HCT116 (cell line): ENCODE results near the gene RAB5IF. TPM values are rescaled to one million over a fixed set of nuclear protein-coding genes. Genes with fewer than 3 reads are reported as not detected.

Experiments
- ATAC-seq: fragments of 200-7000 bp; cut with Tn5 transposase; 2 replicates; pipeline ENCODE4 v1.9.1; 2020; ENCODE audit warnings: mild to moderate bottlenecking, moderate library complexity
- BruUV-seq: library from RNA; stranded (reverse); fragments of 400-500 nt; replicated peaks from 2 replicates; lab custom pipeline; 2021; lab: Mats Ljungman, UMichigan
- CTCF ChIA-PET: fragments of 300-600 bp; sonication (Branson Sonifier 250); formaldehyde crosslinking; loops from one replicate; lab custom pipeline; 2021; ENCODE audit warnings: antibody characterized with exemption; lab: Charles Lee
- POLR2A ChIA-PET: fragments of 300-600, 350-600 bp; sonication (Branson Sonifier 250); formaldehyde crosslinking; loops from one replicate; lab custom pipeline; 2021; ENCODE audit warnings: antibody characterized with exemption; lab: Charles Lee
- RAD21 ChIA-PET, 2 experiments: fragments of 300-600 bp; sonication (Branson Sonifier 250); formaldehyde crosslinking; loops; one replicate each; lab custom pipeline; 2023; ENCODE audit warnings: low total read pairs in 2 of 2; ENCODE audit not compliant: uncharacterized antibody in 2 of 2, unreplicated experiment in 2 of 2, low non-redundant PET in 1 of 2; lab: Charles Lee
- DNase-seq: peaks from one replicate; pipeline ENCODE4 v3.0.0-alpha.2; 2010; ENCODE audit warnings: low read depth, low spot score
- H2AFZ ChIP-seq: fragments of 200-600 bp; shearing (Covaris generic), sonication (generic); 2 replicates; pipeline ENCODE4 v1.6.1; 2017; ENCODE audit warnings: low read depth, mixed run types, mixed read lengths, antibody characterized with exemption, low read length; ENCODE audit not compliant: poor library complexity, severe bottlenecking
- H3K27ac ChIP-seq: 2 replicates; pipeline ENCODE4 v1.5.1; 2012; ENCODE audit warnings: low read depth, low read length
- H3K27me3 ChIP-seq: fragments of 200-600 bp; sonication (generic); 2 replicates; pipeline ENCODE4 v1.6.1; 2016; ENCODE audit warnings: mixed run types, low read length, mixed read lengths; ENCODE audit not compliant: insufficient read depth
- H3K36me3 ChIP-seq, 2 experiments: fragments of 200-500 bp in 1 of 2; fragments of 200-600 bp in 1 of 2; sonication (Bioruptor generic) in 1 of 2; sonication (generic) in 1 of 2; 2 replicates each; pipeline versions ENCODE4 v1.5.1 to v1.6.1; 2014 to 2016; ENCODE audit warnings: low read length in 2 of 2, inconsistent platforms in 1 of 2, mixed read lengths in 1 of 2, mixed run types in 1 of 2; ENCODE audit not compliant: insufficient read depth in 2 of 2, control insufficient read depth in 1 of 2
- H3K4me1 ChIP-seq, 2 experiments: fragments of 200-600 bp in 1 of 2; sonication (generic) in 1 of 2; 2 replicates each; pipeline versions ENCODE4 v1.5.1 to v1.6.1; 2012 to 2017; ENCODE audit warnings: low read length in 2 of 2, inconsistent platforms in 1 of 2, mild to moderate bottlenecking in 1 of 2, mixed read lengths in 1 of 2, mixed run types in 1 of 2, moderate library complexity in 1 of 2; ENCODE audit not compliant: insufficient read depth in 2 of 2, control insufficient read depth in 1 of 2
- H3K4me2 ChIP-seq: fragments of 200-600 bp; sonication (generic); 2 replicates; pipeline ENCODE4 v1.6.1; 2017; ENCODE audit warnings: mixed run types, low read length, mixed read lengths
- H3K4me3 ChIP-seq, 2 experiments: fragments of 200-600 bp in 1 of 2; sonication (generic) in 1 of 2; replicated peaks in 1 of 2; 2 replicates each; pipeline ENCODE4 v1.5.1; 2011 to 2016; ENCODE audit warnings: low read length in 2 of 2, control low read depth in 1 of 2, low read depth in 1 of 2, mild to moderate bottlenecking in 1 of 2, mixed read lengths in 1 of 2, mixed run types in 1 of 2
- H3K79me2 ChIP-seq: fragments of 200-600 bp; sonication (generic); 2 replicates; pipeline ENCODE4 v1.6.1; 2017; ENCODE audit warnings: mild to moderate bottlenecking, mixed run types, low read length, moderate library complexity, mixed read lengths; ENCODE audit not compliant: insufficient read depth
- H3K9ac ChIP-seq: fragments of 200-600 bp; sonication (generic); 2 replicates; pipeline ENCODE4 v1.6.1; 2016; ENCODE audit warnings: low read length, mixed read lengths
- H3K9me2 ChIP-seq: fragments of 200-600 bp; sonication (generic), shearing (Covaris generic); 2 replicates; pipeline ENCODE4 v1.6.1; 2017; ENCODE audit warnings: mixed run types, mild to moderate bottlenecking, moderate library complexity; ENCODE audit not compliant: insufficient read depth
- H3K9me3 ChIP-seq, 2 experiments: fragments of 200-500 bp in 1 of 2; fragments of 200-600 bp in 1 of 2; sonication (Bioruptor generic) in 1 of 2; sonication (generic) in 1 of 2; 2 replicates each; pipeline ENCODE4 v1.6.1; 2014 to 2017; ENCODE audit warnings: low read length in 2 of 2, mixed read lengths in 2 of 2, inconsistent platforms in 1 of 2, low read depth in 1 of 2, mild to moderate bottlenecking in 1 of 2, mixed run types in 1 of 2, moderate library complexity in 1 of 2; ENCODE audit not compliant: control insufficient read depth in 1 of 2, insufficient read depth in 1 of 2
- H4K20me1 ChIP-seq: fragments of 200-600 bp; sonication (generic), shearing (Covaris generic); 2 replicates; pipeline ENCODE4 v1.6.1; 2017; ENCODE audit warnings: mixed run types, mild to moderate bottlenecking, moderate library complexity; ENCODE audit not compliant: insufficient read depth
- CBX3 ChIP-seq: IDR thresholded peaks from 2 replicates; pipeline ENCODE4 v1.6.1; 2012; ENCODE audit warnings: low read depth
- CEBPB ChIP-seq: IDR thresholded peaks from 2 replicates; pipeline ENCODE4 v1.6.1; 2012; ENCODE audit warnings: low read depth
- ELF1 ChIP-seq: IDR thresholded peaks from 2 replicates; pipeline ENCODE4 v1.6.1; 2012; ENCODE audit warnings: low read depth, borderline replicate concordance
- EZH2 ChIP-seq: fragments of 200-600 bp; sonication (generic); IDR thresholded peaks from 2 replicates; pipeline ENCODE4 v1.6.1; 2017; ENCODE audit warnings: antibody characterized with exemption, mixed run types
- FOSL1 ChIP-seq: IDR thresholded peaks from 2 replicates; pipeline ENCODE4 v1.6.1; 2012; ENCODE audit warnings: low read depth
- JUND ChIP-seq: IDR thresholded peaks from 2 replicates; pipeline ENCODE4 v1.6.1; 2012
- MAX ChIP-seq: IDR thresholded peaks from 2 replicates; pipeline ENCODE4 v1.6.1; 2012
- POLR2A ChIP-seq: IDR thresholded peaks from 2 replicates; pipeline ENCODE4 v1.7.0; 2011; ENCODE audit warnings: borderline replicate concordance; ENCODE audit not compliant: insufficient read depth, insufficient read length; ENCODE audit errors: extremely low read depth
- POLR2AphosphoS5 ChIP-seq: IDR thresholded peaks from 2 replicates; pipeline ENCODE4 v1.6.1; 2011; ENCODE audit warnings: mild to moderate bottlenecking, low read depth, low read length, moderate library complexity
- RAD21 ChIP-seq: IDR thresholded peaks from 2 replicates; pipeline ENCODE4 v1.6.1; 2012; ENCODE audit warnings: low read depth, mild to moderate bottlenecking
- SP1 ChIP-seq: IDR thresholded peaks from 2 replicates; pipeline ENCODE4 v1.6.1; 2012; ENCODE audit warnings: low read depth
- SRF ChIP-seq: IDR thresholded peaks from 2 replicates; pipeline ENCODE4 v1.6.1; 2012; ENCODE audit warnings: low read depth
- TCF7L2 ChIP-seq: IDR thresholded peaks from 2 replicates; pipeline ENCODE4 v1.7.0; 2011; ENCODE audit warnings: borderline replicate concordance, inconsistent platforms; ENCODE audit not compliant: insufficient read depth, insufficient read length; ENCODE audit errors: extremely low read depth
- YY1 ChIP-seq: IDR thresholded peaks from 2 replicates; pipeline ENCODE4 v1.6.1; 2011; ENCODE audit warnings: low read length, low read depth, moderate library complexity, mild to moderate bottlenecking; ENCODE audit not compliant: insufficient replicate concordance; ENCODE audit errors: extremely low read depth
- ZBTB33 ChIP-seq: IDR thresholded peaks from 2 replicates; pipeline ENCODE4 v1.6.1; 2011; ENCODE audit warnings: mild to moderate bottlenecking, low read length, moderate library complexity; ENCODE audit not compliant: insufficient replicate concordance; ENCODE audit errors: extremely low read depth
- ZFX ChIP-seq: fragments of 450-650 bp; IDR thresholded peaks from 2 replicates; pipeline ENCODE4 v1.6.1; 2017
- ZNF274 ChIP-seq: fragments of 200-500 bp; sonication (Bioruptor generic); IDR thresholded peaks from 2 replicates; pipeline ENCODE4 v1.6.1; 2014; ENCODE audit warnings: mild to moderate bottlenecking, low read depth, low read length, inconsistent platforms
- intact Hi-C: fragments of 100-400 bp; cut with micrococcal nuclease; formaldehyde crosslinking; loops from 2 replicates; pipeline ENCODE4 v1.10.0; 2022
- total RNA-seq: library from RNA; stranded (reverse); gene quantifications from one replicate; pipeline ENCODE4 v1.2.1, GENCODE V29; 2021; ENCODE audit not compliant: unreplicated experiment
- TF ChIP-seq, protein P1 (sequence below): IDR thresholded peaks from 2 replicates; pipeline ENCODE4 v1.6.1; 2012

RAB5IF gene
- total RNA-seq, 1 experiment from 2014 or later: 82.9 TPM

DNA sequence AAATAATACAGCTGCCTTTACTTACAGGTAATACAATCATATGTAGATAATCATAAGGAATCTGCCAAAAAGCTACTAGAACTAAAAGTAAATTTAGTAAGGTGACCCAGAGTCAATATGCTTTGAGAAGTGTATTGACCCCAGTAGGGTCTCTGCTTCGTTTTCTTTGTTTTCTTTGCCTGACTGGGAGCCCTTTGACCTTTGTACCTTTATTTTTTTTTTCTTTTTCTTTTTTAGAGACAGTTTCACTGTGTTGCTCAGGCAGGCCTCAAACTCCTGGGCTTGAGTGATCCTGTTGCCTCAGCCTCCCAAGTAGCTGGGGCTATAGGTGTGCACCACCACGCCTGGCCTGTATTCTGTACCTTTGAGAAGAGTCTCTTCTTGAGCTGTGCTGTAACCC, 17.9 kb downstream of the RAB5IF start:
- no peaks in the 10 kb centered on the region for H3K79me2 ChIP-seq
- no peaks in the 10 kb centered on the region for H3K9me2 ChIP-seq
- no peaks in the 10 kb centered on the region for H3K9me3 ChIP-seq
- no peak overlapping the region for H3K27ac ChIP-seq
- no peaks in the 10 kb centered on the region for H3K27me3 ChIP-seq
- H3K36me3 ChIP-seq: no peaks in the 10 kb centered on the region
- no peak overlapping the region for H2AFZ ChIP-seq
- no peaks in the 10 kb centered on the region for H4K20me1 ChIP-seq
- ChIA-PET RAD21 (no interaction called here), POLR2A (no interaction called here), CTCF (interaction anchor here (1.5 kb wide), 1 partner anchor 18 kb away, joined by 3 read pairs; the partner anchor contains the start of gene RAB5IF)
- ATAC-seq (no peak), DNase-seq (no peak)
- no peak overlapping the region for H3K9ac ChIP-seq
- peaks cover 2 to 7% of the 10 kb centered on the region in 2 experiments; a peak in 1 of 4 replicates for H3K4me1 ChIP-seq
- no peak overlapping the region for H3K4me3 ChIP-seq
- no peak overlapping the region for H3K4me2 ChIP-seq
- TF ChIP-seq POLR2A: no peak
- TF ChIP-seq JUND: no peak
- no peak for TF ChIP-seq ZBTB33
- no peak for TF ChIP-seq SRF
- no peak for TF ChIP-seq YY1
- TF ChIP-seq RAD21: no peak
- no peak for TF ChIP-seq ZFX
- no peak for TF ChIP-seq FOSL1
- no peak for TF ChIP-seq SP1
- TF ChIP-seq TCF7L2: no peak
- no peak for TF ChIP-seq CEBPB
- no peak for TF ChIP-seq CBX3
- no peak for TF ChIP-seq ELF1
- no peak for TF ChIP-seq ZNF274
- TF ChIP-seq, protein P1, sequence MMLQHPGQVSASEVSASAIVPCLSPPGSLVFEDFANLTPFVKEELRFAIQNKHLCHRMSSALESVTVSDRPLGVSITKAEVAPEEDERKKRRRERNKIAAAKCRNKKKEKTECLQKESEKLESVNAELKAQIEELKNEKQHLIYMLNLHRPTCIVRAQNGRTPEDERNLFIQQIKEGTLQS: no peak
- TF ChIP-seq POLR2AphosphoS5: no peak
- no peak for TF ChIP-seq EZH2
- no peak for TF ChIP-seq MAX
- TF ChIP-seq, all 23 proteins: peak for 0
- BruUV-seq: no TSS peak
- intact Hi-C loops: no loop called here
